GM12878 (cell line): ENCODE data around the gene MATN1. TPM values are rescaled to one million over a fixed set of nuclear protein-coding genes. Genes with fewer than 3 reads are reported as not detected.
A peak's percentile ranks its signal among the peaks of the same experiment; 100 is the strongest.

Experiments used
- ATF7 ChIP-seq: fragments of 450-650 bp; IDR thresholded peaks from 2 replicates; pipeline ENCODE4 v1.6.1; 2016; ENCODE audit warnings: low read depth, mild to moderate bottlenecking
- ESRRA ChIP-seq: IDR thresholded peaks from 2 replicates; pipeline ENCODE4 v1.6.1; 2012; ENCODE audit warnings: mild to moderate bottlenecking, low read length, improper control_type of control experiment
- IKZF2 ChIP-seq, 2 experiments: fragments of 450-650 bp; IDR thresholded peaks; 2 replicates each; pipeline ENCODE4 v1.6.1; 2017; ENCODE audit warnings: mild to moderate bottlenecking in 2 of 2, moderate library complexity in 2 of 2
- MTA3 ChIP-seq: IDR thresholded peaks from 2 replicates; pipeline ENCODE4 v1.6.1; 2012; ENCODE audit warnings: low read length, inconsistent platforms, borderline replicate concordance
- NBN ChIP-seq: fragments of 450-650 bp; IDR thresholded peaks from 2 replicates; pipeline ENCODE4 v1.6.1; 2016
- PAX8 ChIP-seq: fragments of 450-650 bp; IDR thresholded peaks from 2 replicates; pipeline ENCODE4 v1.6.1; 2017; ENCODE audit warnings: mild to moderate bottlenecking, moderate library complexity
- SIN3A ChIP-seq: IDR thresholded peaks from 2 replicates; pipeline ENCODE4 v1.6.1; 2012; ENCODE audit warnings: low read depth, low read length, improper control_type of control experiment
- SIX5 ChIP-seq: IDR thresholded peaks from 2 replicates; pipeline ENCODE4 v1.6.1; 2011; ENCODE audit warnings: mild to moderate bottlenecking, low read depth, low read length, moderate library complexity; ENCODE audit not compliant: severe bottlenecking
- SMAD5 ChIP-seq: IDR thresholded peaks from 2 replicates; pipeline ENCODE4 v1.6.1; 2016; ENCODE audit warnings: antibody characterized with exemption, low read depth
- SMARCA5 ChIP-seq: fragments of 450-650 bp; IDR thresholded peaks from 2 replicates; pipeline ENCODE4 v1.6.1; 2017; ENCODE audit warnings: mild to moderate bottlenecking
- SMC3 ChIP-seq: IDR thresholded peaks from 2 replicates; pipeline ENCODE4 v1.6.1; 2011; ENCODE audit warnings: low read length, improper control_type of control experiment, borderline replicate concordance
- SREBF1 ChIP-seq: IDR thresholded peaks from 2 replicates; pipeline ENCODE4 v1.6.1; 2012; ENCODE audit warnings: mild to moderate bottlenecking, low read length
- SRF ChIP-seq, 2 experiments: IDR thresholded peaks; 2 replicates each; pipeline ENCODE4 v1.6.1; 2011; ENCODE audit warnings: low read depth in 2 of 2, low read length in 2 of 2, mild to moderate bottlenecking in 1 of 2, moderate library complexity in 1 of 2
- STAT3 ChIP-seq: IDR thresholded peaks from 2 replicates; pipeline ENCODE4 v1.6.1; 2011; ENCODE audit warnings: low read depth, low read length, improper control_type of control experiment
- TCF12 ChIP-seq: IDR thresholded peaks from 2 replicates; pipeline ENCODE4 v1.6.1; 2011; ENCODE audit warnings: low read depth, mild to moderate bottlenecking, low read length
- USF1 ChIP-seq: IDR thresholded peaks from 2 replicates; pipeline ENCODE4 v1.6.1; 2011; ENCODE audit warnings: borderline replicate concordance, low read depth, mild to moderate bottlenecking, moderate library complexity, mixed read lengths, low read length; ENCODE audit not compliant: insufficient read depth; ENCODE audit errors: extremely low read length
- YBX1 ChIP-seq: fragments of 450-650 bp; IDR thresholded peaks from 2 replicates; pipeline ENCODE4 v1.6.1; 2016; ENCODE audit warnings: antibody characterized with exemption
- polyA plus RNA-seq, 11 experiments: library from polyadenylated mRNA; depleted of rRNA in 4 of 11; unstranded in 6 of 11; stranded (reverse) in 5 of 11; fragments of >200 nt; fragmentation: Nextera tagmentation in 4 of 11; fragmentation: Illumina TruSeq in 1 of 11; extraction: Ambion mirVana in 4 of 11; extraction: Trizol in 1 of 11; gene quantifications; 1 replicate in 1 of 11; 2 replicates in 10 of 11; pipeline versions ENCODE4 v1.2.1 to v1.2.3, GENCODE V29; 2011 to 2016; ENCODE audit warnings: inconsistent platforms in 2 of 11, missing spikeins in 2 of 11, low read depth in 1 of 11
- total RNA-seq, 4 experiments: library from RNA; depleted of rRNA in 3 of 4; stranded (reverse); fragments of >200 nt in 3 of 4; fragmentation: Illumina TruSeq in 1 of 4; extraction: Trizol in 1 of 4; gene quantifications; 2 replicates each; pipeline versions ENCODE4 v1.2.1 to v1.2.3, GENCODE V29; 2013 to 2021
- TF ChIP-seq, protein P1 (sequence below): fragments of 450-650 bp; conservative IDR thresholded peaks from 2 replicates; pipeline ENCODE4 v1.6.1; 2017; ENCODE audit warnings: mild to moderate bottlenecking, moderate library complexity
- TF ChIP-seq, protein P2 (sequence below): fragments of 450-650 bp; IDR thresholded peaks from 2 replicates; pipeline ENCODE4 v1.6.1; 2017; ENCODE audit warnings: low read depth, mild to moderate bottlenecking, moderate library complexity
- TF ChIP-seq, protein P3 (sequence below): fragments of 450-650 bp; formaldehyde crosslinking; IDR thresholded peaks from 2 replicates; pipeline ENCODE4 v1.4.0; 2020; ENCODE audit warnings: mild to moderate bottlenecking, moderate library complexity
- TF ChIP-seq, protein P4 (sequence below): fragments of 450-650 bp; IDR thresholded peaks from 2 replicates; pipeline ENCODE4 v1.6.1; 2016; ENCODE audit warnings: mild to moderate bottlenecking

Gene MATN1
- total and polyA plus RNA-seq, 10 of the 15 experiments (the other 5 are each of a cell fraction or from before 2014, with no cell fraction given) = 0.04 to 0.50 (median 0.10) TPM; not detected in 1

- TF ChIP-seq MTA3 (no peak), USF1 (no peak), STAT3 (no peak), TCF12 (peak; percentile 55), SMARCA5 (no peak), NBN (0 out of 2 replicates have a peak, but pooled peaks have one; percentile 14), YBX1 (no peak), ATF7 (no peak), ESRRA (no peak), PAX8 (no peak), IKZF2 (IDR thresholded peaks at IDR 0.05) (peak; percentile 87 to 90), SMAD5 (no peak), SIX5 (no peak), SMC3 (no peak), SIN3A (no peak), SRF (IDR thresholded peaks at IDR 0.05; ENCODE audit: low read depth in 2 of 2, low read length in 2 of 2) (no peak), SREBF1 (no peak)
- TF ChIP-seq, protein P1, sequence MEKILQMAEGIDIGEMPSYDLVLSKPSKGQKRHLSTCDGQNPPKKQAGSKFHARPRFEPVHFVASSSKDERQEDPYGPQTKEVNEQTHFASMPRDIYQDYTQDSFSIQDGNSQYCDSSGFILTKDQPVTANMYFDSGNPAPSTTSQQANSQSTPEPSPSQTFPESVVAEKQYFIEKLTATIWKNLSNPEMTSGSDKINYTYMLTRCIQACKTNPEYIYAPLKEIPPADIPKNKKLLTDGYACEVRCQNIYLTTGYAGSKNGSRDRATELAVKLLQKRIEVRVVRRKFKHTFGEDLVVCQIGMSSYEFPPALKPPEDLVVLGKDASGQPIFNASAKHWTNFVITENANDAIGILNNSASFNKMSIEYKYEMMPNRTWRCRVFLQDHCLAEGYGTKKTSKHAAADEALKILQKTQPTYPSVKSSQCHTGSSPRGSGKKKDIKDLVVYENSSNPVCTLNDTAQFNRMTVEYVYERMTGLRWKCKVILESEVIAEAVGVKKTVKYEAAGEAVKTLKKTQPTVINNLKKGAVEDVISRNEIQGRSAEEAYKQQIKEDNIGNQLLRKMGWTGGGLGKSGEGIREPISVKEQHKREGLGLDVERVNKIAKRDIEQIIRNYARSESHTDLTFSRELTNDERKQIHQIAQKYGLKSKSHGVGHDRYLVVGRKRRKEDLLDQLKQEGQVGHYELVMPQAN = no peak
- TF ChIP-seq, protein P2, sequence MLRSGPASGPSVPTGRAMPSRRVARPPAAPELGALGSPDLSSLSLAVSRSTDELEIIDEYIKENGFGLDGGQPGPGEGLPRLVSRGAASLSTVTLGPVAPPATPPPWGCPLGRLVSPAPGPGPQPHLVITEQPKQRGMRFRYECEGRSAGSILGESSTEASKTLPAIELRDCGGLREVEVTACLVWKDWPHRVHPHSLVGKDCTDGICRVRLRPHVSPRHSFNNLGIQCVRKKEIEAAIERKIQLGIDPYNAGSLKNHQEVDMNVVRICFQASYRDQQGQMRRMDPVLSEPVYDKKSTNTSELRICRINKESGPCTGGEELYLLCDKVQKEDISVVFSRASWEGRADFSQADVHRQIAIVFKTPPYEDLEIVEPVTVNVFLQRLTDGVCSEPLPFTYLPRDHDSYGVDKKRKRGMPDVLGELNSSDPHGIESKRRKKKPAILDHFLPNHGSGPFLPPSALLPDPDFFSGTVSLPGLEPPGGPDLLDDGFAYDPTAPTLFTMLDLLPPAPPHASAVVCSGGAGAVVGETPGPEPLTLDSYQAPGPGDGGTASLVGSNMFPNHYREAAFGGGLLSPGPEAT = peak; percentile 21; the same call in 1 of the 2 replicates
- TF ChIP-seq, protein P3, sequence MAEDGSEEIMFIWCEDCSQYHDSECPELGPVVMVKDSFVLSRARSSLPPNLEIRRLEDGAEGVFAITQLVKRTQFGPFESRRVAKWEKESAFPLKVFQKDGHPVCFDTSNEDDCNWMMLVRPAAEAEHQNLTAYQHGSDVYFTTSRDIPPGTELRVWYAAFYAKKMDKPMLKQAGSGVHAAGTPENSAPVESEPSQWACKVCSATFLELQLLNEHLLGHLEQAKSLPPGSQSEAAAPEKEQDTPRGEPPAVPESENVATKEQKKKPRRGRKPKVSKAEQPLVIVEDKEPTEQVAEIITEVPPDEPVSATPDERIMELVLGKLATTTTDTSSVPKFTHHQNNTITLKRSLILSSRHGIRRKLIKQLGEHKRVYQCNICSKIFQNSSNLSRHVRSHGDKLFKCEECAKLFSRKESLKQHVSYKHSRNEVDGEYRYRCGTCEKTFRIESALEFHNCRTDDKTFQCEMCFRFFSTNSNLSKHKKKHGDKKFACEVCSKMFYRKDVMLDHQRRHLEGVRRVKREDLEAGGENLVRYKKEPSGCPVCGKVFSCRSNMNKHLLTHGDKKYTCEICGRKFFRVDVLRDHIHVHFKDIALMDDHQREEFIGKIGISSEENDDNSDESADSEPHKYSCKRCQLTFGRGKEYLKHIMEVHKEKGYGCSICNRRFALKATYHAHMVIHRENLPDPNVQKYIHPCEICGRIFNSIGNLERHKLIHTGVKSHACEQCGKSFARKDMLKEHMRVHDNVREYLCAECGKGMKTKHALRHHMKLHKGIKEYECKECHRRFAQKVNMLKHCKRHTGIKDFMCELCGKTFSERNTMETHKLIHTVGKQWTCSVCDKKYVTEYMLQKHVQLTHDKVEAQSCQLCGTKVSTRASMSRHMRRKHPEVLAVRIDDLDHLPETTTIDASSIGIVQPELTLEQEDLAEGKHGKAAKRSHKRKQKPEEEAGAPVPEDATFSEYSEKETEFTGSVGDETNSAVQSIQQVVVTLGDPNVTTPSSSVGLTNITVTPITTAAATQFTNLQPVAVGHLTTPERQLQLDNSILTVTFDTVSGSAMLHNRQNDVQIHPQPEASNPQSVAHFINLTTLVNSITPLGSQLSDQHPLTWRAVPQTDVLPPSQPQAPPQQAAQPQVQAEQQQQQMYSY (CRISPR knock-in tag) = no peak
- TF ChIP-seq, protein P4, sequence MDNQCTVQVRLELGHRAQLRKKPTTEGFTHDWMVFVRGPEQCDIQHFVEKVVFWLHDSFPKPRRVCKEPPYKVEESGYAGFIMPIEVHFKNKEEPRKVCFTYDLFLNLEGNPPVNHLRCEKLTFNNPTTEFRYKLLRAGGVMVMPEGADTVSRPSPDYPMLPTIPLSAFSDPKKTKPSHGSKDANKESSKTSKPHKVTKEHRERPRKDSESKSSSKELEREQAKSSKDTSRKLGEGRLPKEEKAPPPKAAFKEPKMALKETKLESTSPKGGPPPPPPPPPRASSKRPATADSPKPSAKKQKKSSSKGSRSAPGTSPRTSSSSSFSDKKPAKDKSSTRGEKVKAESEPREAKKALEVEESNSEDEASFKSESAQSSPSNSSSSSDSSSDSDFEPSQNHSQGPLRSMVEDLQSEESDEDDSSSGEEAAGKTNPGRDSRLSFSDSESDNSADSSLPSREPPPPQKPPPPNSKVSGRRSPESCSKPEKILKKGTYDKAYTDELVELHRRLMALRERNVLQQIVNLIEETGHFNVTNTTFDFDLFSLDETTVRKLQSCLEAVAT = peak; percentile 74; the same call in 1 of the 2 replicates
Observed at GRCh38 chr1:30747033-30748008, 23.9 kb upstream of the MATN1 start (continued).
